GM12878 (cell line): ENCODE results near the gene DUSP22. TPM values are rescaled to one million over a fixed set of nuclear protein-coding genes. Genes with fewer than 3 reads are reported as not detected.

Experiments
- ATAC-seq: fragments of 200-7000 bp; cut with Tn5 transposase; 3 replicates; pipeline ENCODE4 v1.9.1; 2020; ENCODE audit warnings: mild to moderate bottlenecking, moderate library complexity
- BruUV-seq: library from RNA; stranded (reverse); fragments of 400-500 nt; replicated peaks from 2 replicates; lab custom pipeline; 2021; lab: Mats Ljungman, UMichigan
- CTCF ChIA-PET: fragments of 300-600 bp; sonication (Branson Sonifier 250); formaldehyde crosslinking; extraction: SDS; loops from one replicate; lab custom pipeline; 2021; ENCODE audit warnings: inconsistent platforms; lab: Yijun Ruan, JAX
- POLR2A ChIA-PET: fragments of 350-600 bp; formaldehyde crosslinking; extraction: SDS; loops from one replicate; lab custom pipeline; 2021; ENCODE audit warnings: inconsistent platforms; lab: Charles Lee
- RAD21 ChIA-PET: fragments of 300-600 bp; sonication (Branson Sonifier 250); formaldehyde crosslinking; loops from one replicate; lab custom pipeline; 2023; ENCODE audit warnings: antibody characterized with exemption; ENCODE audit not compliant: unreplicated experiment; lab: Charles Lee
- SMC1A ChIA-PET: fragments of 300-600 bp; sonication (Branson Sonifier 250); formaldehyde crosslinking; loops from one replicate; lab custom pipeline; 2023; ENCODE audit not compliant: unreplicated experiment, uncharacterized antibody; lab: Charles Lee
- DNase-seq: peaks from one replicate; pipeline ENCODE4 v3.0.0-alpha.2; 2011; ENCODE audit warnings: low read depth, low spot score
- FAIRE-seq: peaks from 3 replicates; lab custom pipeline; 2011; peaks lifted over from hg19 to GRCh38; lab: Jason Lieb, UNC
- H2AFZ ChIP-seq: 2 replicates; pipeline ENCODE4 v1.6.0; 2011; ENCODE audit warnings: low read depth, low read length, control low read depth; ENCODE audit not compliant: control insufficient read depth
- H3K27ac ChIP-seq: 2 replicates; pipeline ENCODE4 v1.5.1; 2011; ENCODE audit warnings: control low read depth; ENCODE audit not compliant: control insufficient read depth, insufficient read depth
- H3K27me3 ChIP-seq, 2 experiments: replicated peaks in 1 of 2; 2 replicates each; pipeline versions ENCODE4 v1.6.0 to v1.6.1; 2011; ENCODE audit warnings: low read length in 1 of 2; ENCODE audit not compliant: control insufficient read depth in 2 of 2, insufficient read depth in 2 of 2
- H3K36me3 ChIP-seq, 2 experiments: 2 replicates each; pipeline ENCODE4 v1.5.1; 2011; ENCODE audit warnings: low read length in 1 of 2; ENCODE audit not compliant: control insufficient read depth in 2 of 2, insufficient read depth in 2 of 2
- H3K4me1 ChIP-seq: 2 replicates; pipeline ENCODE4 v1.6.1; 2011; ENCODE audit warnings: mild to moderate bottlenecking, low read length, moderate library complexity, mixed read lengths; ENCODE audit not compliant: control insufficient read depth, insufficient read depth
- H3K4me2 ChIP-seq: 2 replicates; pipeline ENCODE4 v1.6.0; 2011; ENCODE audit warnings: control low read depth; ENCODE audit not compliant: control insufficient read depth, insufficient read depth
- H3K4me3 ChIP-seq: fragments of 200-600 bp; sonication (generic); 2 replicates; pipeline ENCODE4 v1.5.1; 2016
- H3K79me2 ChIP-seq: 2 replicates; pipeline ENCODE4 v1.6.0; 2011; ENCODE audit warnings: low read length; ENCODE audit not compliant: control insufficient read depth, insufficient read depth
- H3K9ac ChIP-seq: 2 replicates; pipeline ENCODE4 v1.8.0; 2011; ENCODE audit warnings: low read length, control low read depth, mixed read lengths; ENCODE audit not compliant: control insufficient read depth, insufficient read depth
- H3K9me3 ChIP-seq: replicated peaks from 3 replicates; pipeline ENCODE4 v1.5.1; 2011; ENCODE audit warnings: mild to moderate bottlenecking, low read length; ENCODE audit not compliant: control insufficient read depth, insufficient read depth
- H4K20me1 ChIP-seq: 2 replicates; pipeline ENCODE4 v1.6.0; 2011; ENCODE audit not compliant: control insufficient read depth, insufficient read depth
- CBFB ChIP-seq: IDR thresholded peaks from 2 replicates; pipeline ENCODE4 v1.6.1; 2016; ENCODE audit warnings: antibody characterized with exemption, low read depth
- CTCF ChIP-seq, 3 experiments: IDR thresholded peaks in 2 of 3; conservative IDR thresholded peaks in 1 of 3; 2 replicates each; pipeline ENCODE4 v1.5.1; 2011; ENCODE audit warnings: low read depth in 3 of 3, low read length in 3 of 3, mild to moderate bottlenecking in 3 of 3, control low read depth in 2 of 3, moderate library complexity in 2 of 3, inconsistent platforms in 1 of 3, mixed read lengths in 1 of 3; ENCODE audit not compliant: control insufficient read depth in 2 of 3, insufficient read depth in 1 of 3; ENCODE audit errors: extremely low read depth in 1 of 3
- FOXM1 ChIP-seq: IDR thresholded peaks from 2 replicates; pipeline ENCODE4 v1.6.1; 2012; ENCODE audit warnings: low read depth, mild to moderate bottlenecking, inconsistent platforms, low read length, moderate library complexity
- GABPA ChIP-seq: IDR thresholded peaks from 2 replicates; pipeline ENCODE4 v1.6.1; 2014; ENCODE audit warnings: antibody characterized with exemption, low read depth, mild to moderate bottlenecking, inconsistent platforms
- IKZF2 ChIP-seq, 2 experiments: fragments of 450-650 bp; IDR thresholded peaks; 2 replicates each; pipeline ENCODE4 v1.6.1; 2017; ENCODE audit warnings: mild to moderate bottlenecking in 2 of 2, moderate library complexity in 2 of 2
- IRF4 ChIP-seq: IDR thresholded peaks from 2 replicates; pipeline ENCODE4 v1.6.1; 2011; ENCODE audit warnings: low read depth, low read length
- LARP7 ChIP-seq: fragments of 450-650 bp; IDR thresholded peaks from 2 replicates; pipeline ENCODE4 v1.6.1; 2017; ENCODE audit warnings: mild to moderate bottlenecking
- MEF2B ChIP-seq: fragments of 450-650 bp; IDR thresholded peaks from 2 replicates; pipeline ENCODE4 v1.6.1; 2018; ENCODE audit warnings: mild to moderate bottlenecking, moderate library complexity; ENCODE audit not compliant: partially characterized antibody, poor library complexity, severe bottlenecking
- NBN ChIP-seq: fragments of 450-650 bp; IDR thresholded peaks from 2 replicates; pipeline ENCODE4 v1.6.1; 2016
- PAX8 ChIP-seq: fragments of 450-650 bp; IDR thresholded peaks from 2 replicates; pipeline ENCODE4 v1.6.1; 2017; ENCODE audit warnings: mild to moderate bottlenecking, moderate library complexity
- SPI1 ChIP-seq: IDR thresholded peaks from 2 replicates; pipeline ENCODE4 v1.6.1; 2011; ENCODE audit warnings: low read depth, mild to moderate bottlenecking, low read length, moderate library complexity, borderline replicate concordance; ENCODE audit not compliant: insufficient read depth
- STAT3 ChIP-seq: IDR thresholded peaks from 2 replicates; pipeline ENCODE4 v1.6.1; 2011; ENCODE audit warnings: low read depth, low read length, improper control_type of control experiment
- TBL1XR1 ChIP-seq: IDR thresholded peaks from 2 replicates; pipeline ENCODE4 v1.6.1; 2012; ENCODE audit warnings: low read depth, low read length, improper control_type of control experiment
- TCF12 ChIP-seq: IDR thresholded peaks from 2 replicates; pipeline ENCODE4 v1.6.1; 2011; ENCODE audit warnings: low read depth, mild to moderate bottlenecking, low read length
- ZBTB11 ChIP-seq: fragments of 450-650 bp; formaldehyde crosslinking; IDR thresholded peaks from 2 replicates; pipeline ENCODE4 v1.5.0; 2022; ENCODE audit warnings: mild to moderate bottlenecking, missing genetic modification characterization
- ZNF384 ChIP-seq: IDR thresholded peaks from 2 replicates; pipeline ENCODE4 v1.6.1; 2012; ENCODE audit warnings: low read depth, mild to moderate bottlenecking, low read length, improper control_type of control experiment, borderline replicate concordance
- WGBS: methylation state at CpG from one replicate; pipeline ENCODE4 v1.1.6; 2016; ENCODE audit warnings: low lambda C conversion rate; ENCODE audit not compliant: insufficient replicate concordance, insufficient coverage; ENCODE audit errors: missing lambda C conversion rate; 5-methylcytosine and 5-hydroxymethylcytosine counted together
- in situ Hi-C: fragments of 300-500 bp; cut with MboI; formaldehyde crosslinking; loops from 9 replicates; pipeline ENCODE4 v1.14.3; 2018; ENCODE audit warnings: mixed read lengths
- intact Hi-C: fragments of 100-400 bp; cut with micrococcal nuclease; formaldehyde crosslinking; loops from one replicate; pipeline ENCODE4 v1.14.2; 2022; ENCODE audit not compliant: unreplicated experiment
- polyA plus RNA-seq, 11 experiments: library from polyadenylated mRNA; depleted of rRNA in 4 of 11; unstranded in 6 of 11; stranded (reverse) in 5 of 11; fragments of >200 nt; fragmentation: Nextera tagmentation in 4 of 11; fragmentation: Illumina TruSeq in 1 of 11; extraction: Ambion mirVana in 4 of 11; extraction: Trizol in 1 of 11; gene quantifications; 1 replicate in 1 of 11; 2 replicates in 10 of 11; pipeline versions ENCODE4 v1.2.1 to v1.2.3, GENCODE V29; 2011 to 2016; ENCODE audit warnings: inconsistent platforms in 2 of 11, missing spikeins in 2 of 11, low read depth in 1 of 11
- total RNA-seq, 4 experiments: library from RNA; depleted of rRNA in 3 of 4; stranded (reverse); fragments of >200 nt in 3 of 4; fragmentation: Illumina TruSeq in 1 of 4; extraction: Trizol in 1 of 4; gene quantifications; 2 replicates each; pipeline versions ENCODE4 v1.2.1 to v1.2.3, GENCODE V29; 2013 to 2021

DUSP22 gene
- total and polyA plus RNA-seq, 10 of the 15 experiments (the other 5 are each of a cell fraction or from before 2014, with no cell fraction given) = 78.9 to 156 (median 107) TPM

- BruUV-seq = no TSS peak
- POLR2A ChIA-PET = interaction anchor here (0.6 to 7.4 kb wide), 14 partner anchors 11 to 113 kb away, joined by 3 to 150 read pairs (median 7); partner anchors contain the start of genes DUSP22 and IRF4
- Histone ChIP-seq H3K9me3 (no peaks in the 10 kb centered on the region), H3K4me3 (peak overlapping the region; percentile 46), H3K9ac (peak overlapping the region; percentile 46), H3K27ac (peak overlapping the region; percentile 86), H3K36me3 (peaks cover 13 to 27% of the 10 kb centered on the region in 2 experiments), H3K4me1 (peaks cover 88% of the 10 kb centered on the region), H4K20me1 (no peaks in the 10 kb centered on the region; the same call in 1 of the 2 replicates), H3K27me3 (no peaks in the 10 kb centered on the region), H3K4me2 (peak overlapping the region; percentile 83), H3K79me2 (peaks cover 86% of the 10 kb centered on the region), H2AFZ (no peak overlapping the region)
- CTCF ChIA-PET = interaction anchor here (1.0 to 5.2 kb wide), 20 partner anchors 9 to 152 kb away, joined by 3 to 64 read pairs (median 7); no protein-coding TSS in a partner anchor
- intact Hi-C loops (no loop called here), in situ Hi-C loops (no loop called here)
- RAD21 ChIA-PET = interaction anchor here (0.6 to 8.7 kb wide), 24 partner anchors 9 to 151 kb away, joined by 3 to 256 read pairs (median 6); partner anchors contain the start of genes DUSP22 and IRF4
- SMC1A ChIA-PET = interaction anchor here (0.6 to 17.1 kb wide), 17 partner anchors 11 to 152 kb away, joined by 3 to 707 read pairs (median 26); partner anchors contain the start of gene DUSP22
- ATAC-seq (peak; percentile 70), FAIRE-seq (no peak), DNase-seq (peak; percentile 83)
- 79% methylated on average over 33 of the region's 33 CpGs for WGBS
- TF ChIP-seq NBN (peak; percentile 76), ZNF384 (no peak), LARP7 (no peak; the same call in none of the 2 replicates), CBFB (no peak; the same call in 1 of the 2 replicates), TCF12 (peak; percentile 79), FOXM1 (no peak), PAX8 (no peak), IKZF2 (IDR thresholded peaks at IDR 0.05) (peak; percentile 95 to 96), CTCF (IDR thresholded peaks at IDR 0.05 in 2 of 3, conservative IDR thresholded peaks at IDR 0.05 in 1 of 3; ENCODE audit: control insufficient read depth in 2 of 3, extremely low read depth in 1 of 3, insufficient read depth in 1 of 3, low read depth in 3 of 3, low read length in 3 of 3) (no peak), MEF2B (no peak), TBL1XR1 (peak; percentile 76), ZBTB11 (CRISPR knock-in tag) (no peak), IRF4 (peak; percentile 97), GABPA (no peak), SPI1 (peak; percentile 98), STAT3 (no peak)
Observed at GRCh38 chr6:340991-341827, 48.9 kb downstream of the DUSP22 start.
